HG03064 (cell line): ENCODE data around the gene PNPLA6.

ENCODE experiments used
- ATAC-seq: cut with Tn5 transposase; IDR thresholded peaks from one replicate; pipeline ENCODE4 v1.9.1; 2021; ENCODE audit warnings: low read depth; ENCODE audit not compliant: unreplicated experiment

Gene PNPLA6

DNA sequence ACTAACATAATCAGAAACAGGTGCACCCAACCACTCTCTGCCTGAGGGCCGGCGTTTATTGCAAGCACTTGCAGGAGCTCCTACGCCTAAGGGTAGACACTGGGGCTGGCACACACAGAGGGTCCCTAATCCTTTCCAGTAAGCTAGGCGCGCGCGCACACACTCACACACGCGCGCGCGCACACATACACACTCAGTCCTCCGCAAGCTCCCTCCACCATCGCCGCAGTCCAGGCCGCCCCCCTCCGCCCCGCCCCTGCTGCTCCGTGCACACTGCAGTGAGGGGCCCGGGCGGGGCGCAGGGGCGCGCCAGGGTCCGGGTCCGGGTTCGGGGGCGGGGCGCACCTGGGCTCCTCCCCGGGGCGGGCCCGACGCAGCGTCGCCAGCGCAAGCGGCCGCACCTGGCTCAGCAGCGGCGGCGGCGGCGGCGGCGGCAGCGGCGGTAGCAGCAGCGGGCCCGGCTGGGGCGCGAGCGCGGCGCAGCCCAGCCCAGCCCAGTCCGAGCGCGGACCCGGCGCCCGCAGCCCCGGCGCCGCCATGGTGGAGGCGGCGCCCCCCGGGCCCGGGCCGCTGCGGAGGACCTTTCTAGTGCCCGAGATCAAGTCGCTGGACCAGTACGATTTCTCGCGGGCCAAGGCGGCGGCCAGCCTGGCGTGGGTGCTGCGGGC, 60.1 kb downstream of the PNPLA6 start, which contains the start of gene CAMSAP3:
TSS of gene CAMSAP3 (plus strand) at position 398 of the 668 bp plus-strand sequence. CDS start at position 538, 140 bp downstream.
- ATAC-seq = no peak

DNA sequence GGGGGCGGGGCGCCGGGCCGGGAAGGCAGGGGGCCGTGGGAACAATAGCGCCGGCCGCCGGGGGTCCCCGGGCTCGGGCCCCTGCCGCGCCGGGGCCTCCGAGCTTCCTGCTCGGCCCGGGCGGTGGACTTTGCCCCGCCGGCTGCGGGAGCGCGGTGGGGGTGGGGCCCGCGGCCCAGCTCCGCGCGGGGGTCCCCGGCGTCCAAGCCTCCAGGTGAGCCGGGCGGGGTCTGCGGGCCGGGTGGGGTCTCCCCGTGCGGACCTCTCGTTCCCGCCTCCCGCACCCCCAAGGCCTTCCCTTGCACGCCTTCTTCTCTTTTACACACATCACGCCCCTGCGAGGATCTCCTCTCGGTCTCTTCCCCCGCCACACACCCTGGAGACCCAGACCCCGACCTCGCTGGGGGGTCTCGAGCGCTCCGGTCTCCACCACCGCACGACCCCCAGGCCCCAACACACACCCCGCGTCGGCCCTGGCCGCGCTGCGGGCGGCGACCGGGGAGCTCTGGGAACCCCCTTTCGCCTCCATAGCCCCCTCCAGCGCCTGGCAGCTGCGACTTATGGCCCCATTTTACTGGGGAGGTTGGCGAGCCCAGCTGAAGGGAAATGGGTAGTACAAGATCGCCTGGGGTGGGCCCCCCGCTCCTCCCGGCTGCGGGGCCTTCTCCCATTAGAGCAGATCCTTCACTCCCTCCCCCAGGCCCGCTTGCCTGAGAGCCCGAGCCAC, 60.9 kb downstream of the PNPLA6 start:
- ATAC-seq = no peak

DNA sequence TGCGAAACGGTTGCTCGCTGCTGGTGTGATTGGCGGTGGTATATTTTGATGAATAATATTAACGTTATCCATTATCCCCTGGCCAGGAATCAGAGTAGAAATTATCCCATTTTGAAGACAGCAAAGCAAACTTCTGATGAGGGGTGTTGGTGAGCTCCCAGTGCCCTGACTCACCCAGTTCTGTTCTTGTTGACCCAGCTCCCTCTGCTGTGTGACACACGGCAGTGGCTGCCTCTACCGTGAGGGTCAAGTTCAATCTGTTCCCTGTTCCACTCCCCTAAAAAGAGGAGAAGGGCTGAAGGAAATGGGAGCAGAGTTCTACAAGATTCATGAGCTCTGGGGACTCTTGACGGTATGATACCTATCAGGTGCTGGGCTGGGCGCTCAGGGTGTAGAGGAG, 62.2 kb downstream of the PNPLA6 start:
- no peak for ATAC-seq

DNA sequence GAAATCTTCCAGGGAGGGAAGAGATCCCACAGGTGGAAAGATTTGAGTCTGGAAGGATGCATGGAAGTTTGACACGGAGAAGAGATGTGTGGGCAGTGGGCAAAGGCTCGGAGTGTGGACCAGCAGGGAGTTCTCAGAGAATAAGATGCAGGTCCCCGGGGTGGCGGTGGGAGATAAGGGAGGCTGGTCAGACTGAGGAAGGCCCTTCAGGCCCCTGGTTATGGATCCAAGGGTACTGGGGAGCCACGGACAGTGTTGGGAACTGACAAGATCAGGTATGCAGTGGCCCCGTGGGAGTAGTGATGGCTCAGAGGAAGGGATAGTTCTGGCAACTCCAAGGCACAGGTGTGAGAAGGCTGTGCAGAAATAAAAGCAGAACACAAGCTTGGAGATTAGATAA, 62.7 kb downstream of the PNPLA6 start:
- ATAC-seq = no peak

DNA sequence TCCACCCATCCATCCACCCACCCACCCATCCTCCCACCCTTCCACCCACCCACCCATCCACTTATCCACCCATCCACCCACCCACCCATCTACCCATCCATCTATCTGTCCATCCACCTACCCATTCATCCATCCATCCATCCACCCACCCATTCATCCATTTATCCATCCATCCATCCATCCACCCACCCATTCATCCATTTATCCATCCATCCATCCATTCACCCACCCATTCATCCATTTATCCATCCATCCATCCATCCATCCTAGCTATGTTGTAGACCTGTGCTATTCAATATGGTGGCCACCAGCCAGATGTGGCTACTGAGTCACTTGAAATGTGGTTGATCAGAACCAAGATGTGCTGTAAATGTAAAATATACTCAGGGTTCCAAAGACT, 65.2 kb downstream of the PNPLA6 start:
- no peak for ATAC-seq

DNA sequence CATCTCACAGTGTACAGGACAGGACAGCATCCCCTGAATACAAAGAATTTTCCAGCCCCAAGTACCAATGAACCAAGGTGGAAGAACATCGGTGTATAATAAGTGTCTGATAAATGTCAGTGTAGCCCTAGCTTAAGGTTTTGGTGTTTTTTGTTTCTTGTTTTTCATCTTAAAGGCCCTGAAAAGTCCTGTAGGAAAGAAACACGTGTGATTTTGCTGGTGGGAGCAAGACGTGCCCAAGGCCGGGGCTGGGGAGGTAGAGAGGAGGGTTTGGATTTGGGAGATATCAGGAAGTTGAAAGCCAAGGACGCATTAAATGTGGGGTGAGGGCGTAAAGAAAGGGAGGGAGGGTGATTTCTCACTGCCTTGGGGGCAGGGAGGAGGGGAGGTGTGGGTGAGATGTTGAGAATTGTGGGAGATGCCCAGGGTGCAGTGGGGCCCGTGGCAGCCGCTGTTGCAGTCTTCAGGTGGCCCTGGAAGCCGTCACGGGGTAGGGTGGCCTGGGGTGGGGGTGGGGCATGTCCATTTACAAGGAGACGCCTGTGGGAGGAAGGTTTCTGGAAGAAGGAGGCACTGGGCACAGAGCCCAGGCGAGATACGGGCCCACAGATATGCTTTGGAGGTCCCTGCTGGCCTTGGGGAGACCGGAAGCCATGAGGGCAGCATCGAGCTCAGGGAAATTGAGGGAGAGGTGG, 66.9 kb downstream of the PNPLA6 start:
- ATAC-seq = no peak

DNA sequence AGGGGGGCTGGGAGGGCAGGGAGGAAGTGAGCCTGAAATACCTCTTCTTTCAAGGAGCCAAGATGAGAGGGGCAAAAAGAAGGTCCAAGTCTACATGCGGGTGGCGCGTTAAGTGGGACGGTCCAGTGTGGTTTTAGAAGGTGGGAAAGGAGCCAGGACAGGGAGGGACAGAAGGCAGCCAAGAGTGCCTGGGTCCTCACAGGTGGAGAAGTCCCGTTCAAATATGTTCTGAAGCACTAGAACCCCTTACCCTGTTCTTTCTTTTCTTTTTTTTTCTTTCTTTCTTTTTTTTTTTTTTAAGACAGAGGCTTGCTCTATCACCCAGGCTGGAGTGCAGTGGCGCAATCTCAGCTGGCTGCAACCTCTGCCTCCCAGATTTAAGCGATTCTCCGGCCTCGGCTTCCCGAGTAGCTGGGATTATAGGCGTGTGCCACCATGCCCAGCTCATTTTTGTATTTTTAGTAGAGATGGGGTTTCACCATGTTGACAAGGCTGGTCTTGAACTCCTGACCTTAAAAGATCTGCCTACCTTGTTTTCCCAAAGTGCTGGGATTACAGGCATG, 67.5 kb downstream of the PNPLA6 start:
- ATAC-seq = no peak

DNA sequence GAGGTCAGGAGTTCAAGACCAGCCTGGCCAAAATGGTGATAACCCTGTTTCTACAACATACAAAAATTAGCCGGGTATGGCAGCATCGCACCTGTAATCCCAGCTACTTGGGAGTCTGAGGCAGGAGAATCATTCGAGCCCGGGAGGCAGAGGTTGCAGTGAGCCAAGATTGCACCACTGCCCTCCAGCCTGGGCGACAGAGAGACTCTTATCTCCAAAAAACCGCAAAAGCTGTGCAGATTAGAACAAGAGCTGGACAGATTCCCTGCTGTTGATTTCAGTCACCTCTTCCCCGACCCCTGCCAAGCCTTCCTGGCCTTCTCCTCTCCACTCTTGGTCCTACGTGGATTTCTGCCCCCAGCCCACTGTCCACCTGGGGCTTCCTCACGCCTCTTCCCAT, 68.4 kb downstream of the PNPLA6 start:
- no peak for ATAC-seq

DNA sequence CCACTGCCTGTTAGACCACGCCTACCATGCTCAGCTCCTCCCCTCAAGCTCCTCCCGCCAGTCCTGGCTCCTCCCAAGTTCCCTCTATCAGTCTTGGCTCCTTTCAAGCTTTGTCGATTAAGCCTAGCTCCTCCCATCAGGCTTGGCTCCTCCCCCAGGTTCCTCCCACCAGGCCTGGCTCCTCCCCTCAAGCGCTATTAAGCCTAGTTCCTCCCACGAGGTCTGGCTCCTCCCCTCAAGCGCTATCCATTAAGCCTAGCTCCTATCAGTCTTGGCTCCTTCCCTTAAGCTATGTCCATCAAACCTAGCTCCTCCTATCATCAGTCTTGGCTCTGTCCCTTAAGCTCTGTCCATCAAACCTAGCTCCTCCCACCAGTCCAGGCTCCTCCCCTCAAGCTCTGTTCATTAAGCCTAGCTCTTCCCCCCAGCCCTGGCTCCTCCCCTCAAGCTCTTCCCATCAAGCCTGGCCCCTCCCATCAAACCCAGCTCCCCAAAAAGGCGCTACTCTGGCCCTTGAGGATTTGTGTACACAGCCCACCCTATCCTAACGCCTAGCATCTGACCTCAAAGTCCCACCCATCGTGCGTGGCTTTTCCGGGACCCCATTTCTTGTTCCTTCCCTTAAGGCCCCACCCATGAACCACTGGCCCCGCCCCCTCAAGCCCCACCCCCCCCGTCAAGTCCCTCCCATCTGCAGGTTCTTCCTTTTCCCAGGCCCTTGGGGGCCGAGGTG, 70.1 kb downstream of the PNPLA6 start:
- no peak for ATAC-seq

DNA sequence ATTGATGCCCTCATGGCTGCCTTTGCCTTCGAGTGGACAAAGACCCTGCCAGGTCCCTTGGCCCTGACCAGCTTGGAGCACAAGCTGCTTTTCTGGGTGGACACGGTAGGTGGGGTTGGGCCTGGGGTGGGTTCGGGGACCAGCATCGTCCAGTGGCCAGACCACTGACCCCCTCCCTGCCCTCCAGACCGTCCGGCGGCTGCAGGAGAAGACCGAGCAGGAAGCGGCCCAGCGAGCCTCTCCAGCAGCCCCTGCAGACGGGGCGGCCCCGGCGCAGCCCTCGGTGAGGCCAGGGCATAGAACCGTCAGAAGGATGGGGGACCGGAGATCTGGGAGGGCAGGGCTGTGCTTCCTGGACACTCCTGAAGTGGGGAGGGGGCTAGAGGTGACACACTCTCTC, 70.8 kb downstream of the PNPLA6 start:
- ATAC-seq = no peak

DNA sequence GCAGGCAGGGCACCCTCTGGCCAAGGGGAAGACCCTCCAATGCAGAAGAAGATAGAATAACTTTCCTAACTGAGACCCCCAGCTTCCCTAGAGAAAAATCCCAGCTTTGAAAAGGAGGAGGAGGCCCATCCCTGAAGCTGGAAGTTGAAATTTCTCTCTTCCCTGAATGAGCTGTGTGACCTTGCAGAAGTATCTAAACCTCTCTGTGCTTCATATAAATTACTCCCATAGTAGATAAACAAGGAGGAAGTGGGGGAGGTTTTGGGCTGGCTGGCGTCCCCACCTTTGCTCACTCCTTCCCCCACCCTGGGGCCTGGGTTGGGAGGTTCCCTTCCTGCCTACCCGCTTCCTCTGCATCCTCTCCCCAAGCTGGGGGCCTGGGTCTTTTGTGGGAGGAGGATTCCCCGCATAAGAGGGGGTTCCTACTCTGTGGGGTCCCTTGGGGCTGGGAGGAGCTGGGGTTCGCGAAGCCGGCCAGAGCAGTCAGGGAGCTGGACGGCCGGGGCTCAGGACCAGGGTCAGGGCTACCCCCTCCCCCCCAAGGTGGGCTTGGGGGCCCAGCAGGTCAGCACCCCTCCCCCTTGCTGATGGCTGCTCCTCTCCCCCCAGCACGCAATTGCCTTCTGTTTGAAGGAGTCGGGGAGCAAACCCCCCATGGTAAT, 71.8 kb downstream of the PNPLA6 start:
- ATAC-seq = no peak

DNA sequence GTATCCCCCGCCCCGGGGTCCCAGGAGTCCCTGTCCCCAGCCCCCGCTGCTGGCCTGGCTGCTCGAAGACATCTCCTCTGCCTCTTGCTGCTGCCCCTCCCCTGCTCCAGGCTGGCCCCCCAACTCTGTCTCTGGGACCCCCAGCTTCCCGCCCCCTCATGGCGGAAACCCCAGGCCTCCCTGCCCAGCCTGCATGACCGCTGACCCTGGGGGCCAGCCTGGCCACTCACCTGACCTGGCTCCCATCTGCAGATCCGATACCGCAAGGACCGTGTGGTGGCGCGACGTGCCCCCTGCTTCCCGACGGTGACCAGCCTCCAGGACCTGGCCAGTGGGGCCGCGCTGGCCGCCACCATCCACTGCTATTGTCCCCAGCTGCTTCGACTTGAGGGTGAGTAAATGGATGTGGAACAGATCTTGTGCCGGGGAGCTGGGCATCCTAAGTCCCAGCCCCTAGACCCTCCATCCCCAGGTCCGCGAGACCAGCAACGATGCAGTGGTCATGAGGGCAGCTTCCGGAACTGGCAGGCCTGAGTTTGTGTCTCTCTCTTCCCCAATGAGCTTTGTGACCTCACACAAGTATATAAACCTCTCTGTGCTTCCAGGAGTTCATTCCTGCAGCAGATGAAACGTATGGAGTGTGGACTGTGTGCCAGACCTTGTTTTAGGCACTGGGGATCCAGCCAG, 72.5 kb downstream of the PNPLA6 start:
- no peak for ATAC-seq

DNA sequence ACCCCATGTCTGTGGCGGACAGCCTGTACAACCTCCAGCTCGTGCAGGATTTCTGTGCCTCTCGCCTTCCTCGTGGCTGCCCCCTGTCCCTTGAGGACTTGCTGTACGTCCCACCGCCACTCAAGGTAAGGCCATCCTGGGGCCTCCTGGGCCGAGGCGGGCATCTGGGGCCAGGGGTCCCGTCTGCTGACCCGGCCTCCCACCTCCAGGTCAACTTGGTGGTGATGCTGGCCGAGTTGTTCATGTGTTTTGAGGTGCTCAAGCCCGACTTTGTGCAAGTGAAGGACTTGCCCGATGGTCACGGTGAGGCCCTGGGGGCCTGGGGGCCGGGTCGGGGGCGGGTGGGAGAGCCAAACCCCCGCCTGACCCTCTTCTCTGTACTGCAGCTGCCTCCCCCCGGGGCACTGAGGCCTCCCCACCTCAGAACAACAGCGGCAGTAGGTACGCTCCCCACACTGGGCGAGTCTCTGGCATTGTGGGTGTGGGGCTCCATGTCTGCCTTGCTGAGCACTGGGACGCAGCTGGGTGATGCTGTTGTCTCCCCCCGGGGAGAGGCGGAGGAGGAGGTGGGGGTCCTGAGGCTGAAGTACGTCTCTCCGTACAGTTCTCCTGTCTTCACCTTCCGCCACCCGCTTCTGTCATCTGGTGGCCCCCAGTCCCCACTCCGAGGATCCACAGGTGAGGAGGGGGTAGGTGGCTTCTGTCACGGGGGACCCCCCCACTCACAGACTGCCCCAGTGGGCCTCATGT, 75.1 kb downstream of the PNPLA6 start:
- ATAC-seq = no peak
